Measurements from ENCODE around the gene CCDC69. TPM values are rescaled to one million over a fixed set of nuclear protein-coding genes. Genes with fewer than 3 reads are reported as not detected.

Gene CCDC69
- total and polyA plus RNA-seq, 2 donors (not counting 1 experiment from before 2014, with no cell fraction given), result 58.7 to 125 TPM

- POLR2A ChIA-PET, result no interaction called here
- Mint-ChIP-seq H3K4me3 (peak overlapping the region; percentile 40), H3K4me1 (peaks cover 58% of the 10 kb centered on the region), H3K9me3 (ENCODE audit: insufficient read depth) (no peaks in the 10 kb centered on the region), H3K27me3 (no peaks in the 10 kb centered on the region), H3K27ac (peak overlapping the region; percentile 57)
- no peak for TF ChIP-seq EZH2 (IDR thresholded peaks at IDR 0.05; ENCODE audit: borderline replicate concordance, insufficient read depth, low read depth, low read length, poor library complexity, severe bottlenecking)
- TF ChIP-seq, protein P1, sequence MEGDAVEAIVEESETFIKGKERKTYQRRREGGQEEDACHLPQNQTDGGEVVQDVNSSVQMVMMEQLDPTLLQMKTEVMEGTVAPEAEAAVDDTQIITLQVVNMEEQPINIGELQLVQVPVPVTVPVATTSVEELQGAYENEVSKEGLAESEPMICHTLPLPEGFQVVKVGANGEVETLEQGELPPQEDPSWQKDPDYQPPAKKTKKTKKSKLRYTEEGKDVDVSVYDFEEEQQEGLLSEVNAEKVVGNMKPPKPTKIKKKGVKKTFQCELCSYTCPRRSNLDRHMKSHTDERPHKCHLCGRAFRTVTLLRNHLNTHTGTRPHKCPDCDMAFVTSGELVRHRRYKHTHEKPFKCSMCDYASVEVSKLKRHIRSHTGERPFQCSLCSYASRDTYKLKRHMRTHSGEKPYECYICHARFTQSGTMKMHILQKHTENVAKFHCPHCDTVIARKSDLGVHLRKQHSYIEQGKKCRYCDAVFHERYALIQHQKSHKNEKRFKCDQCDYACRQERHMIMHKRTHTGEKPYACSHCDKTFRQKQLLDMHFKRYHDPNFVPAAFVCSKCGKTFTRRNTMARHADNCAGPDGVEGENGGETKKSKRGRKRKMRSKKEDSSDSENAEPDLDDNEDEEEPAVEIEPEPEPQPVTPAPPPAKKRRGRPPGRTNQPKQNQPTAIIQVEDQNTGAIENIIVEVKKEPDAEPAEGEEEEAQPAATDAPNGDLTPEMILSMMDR (IDR thresholded peaks at IDR 0.05), result no peak
- Histone ChIP-seq H3K4me3 (ENCODE audit: control extremely low read depth in 1 of 5, extremely low read depth in 1 of 5, insufficient read depth in 1 of 5, low read depth in 2 of 5, low read length in 4 of 5) (no peak overlapping the region), H3K27me3 (replicated peaks in 1 of 4; ENCODE audit: control extremely low read depth in 1 of 4, control insufficient read depth in 3 of 4, insufficient read depth in 4 of 4, low read length in 3 of 4) (no peaks in the 10 kb centered on the region), H2AFZ (ENCODE audit: insufficient read depth, low read depth, low read length, poor library complexity, severe bottlenecking) (peak overlapping the region; percentile 13), H4K20me1 (ENCODE audit: control insufficient read depth, insufficient read depth, low read length, poor library complexity, severe bottlenecking) (no peaks in the 10 kb centered on the region), H3K9ac (ENCODE audit: low read length) (no peak overlapping the region), H3K79me2 (ENCODE audit: control insufficient read depth, insufficient read depth, low read length) (peaks cover 95% of the 10 kb centered on the region), H3K9me3 (ENCODE audit: control extremely low read depth in 1 of 3, control insufficient read depth in 2 of 3, insufficient read depth in 1 of 3, low read length in 2 of 3) (no peaks in the 10 kb centered on the region), H3K4me2 (replicated peaks; ENCODE audit: low read depth, low read length, poor library complexity, severe bottlenecking) (peak overlapping the region; percentile 27), H3K36me3 (replicated peaks in 1 of 2; ENCODE audit: control extremely low read depth in 1 of 2, control insufficient read depth in 1 of 2, extremely low read depth in 1 of 2, insufficient read depth in 2 of 2, low read length in 1 of 2) (no peaks in the 10 kb centered on the region), H3K27ac (ENCODE audit: low read length in 2 of 2) (no peak overlapping the region), H3K4me1 (ENCODE audit: control insufficient read depth in 2 of 2, insufficient read depth in 2 of 2, low read length in 2 of 2) (peaks cover 47 to 59% of the 10 kb centered on the region in 2 donors)
- intact Hi-C loops (cut with micrococcal nuclease), result loop anchor here (2.0 to 5.0 kb wide), 3 partner anchors 25 to 287 kb away; partner anchors contain the start of gene SLC36A1
- 66% methylated on average over 2 of the region's 9 CpGs for WGBS (ENCODE audit: insufficient coverage)
- CTCF ChIA-PET, result interaction anchor here (7.8 to 46.2 kb wide), 2 partner anchors 32 to 108 kb away, joined by 33 to 1701 read pairs; no protein-coding TSS in a partner anchor
- ATAC-seq (ENCODE audit: low read depth) (no peak), DNase-seq (no peak)
Measured at GRCh38 chr5:151159649-151160373, 64.1 kb downstream of the CCDC69 start.

DNA sequence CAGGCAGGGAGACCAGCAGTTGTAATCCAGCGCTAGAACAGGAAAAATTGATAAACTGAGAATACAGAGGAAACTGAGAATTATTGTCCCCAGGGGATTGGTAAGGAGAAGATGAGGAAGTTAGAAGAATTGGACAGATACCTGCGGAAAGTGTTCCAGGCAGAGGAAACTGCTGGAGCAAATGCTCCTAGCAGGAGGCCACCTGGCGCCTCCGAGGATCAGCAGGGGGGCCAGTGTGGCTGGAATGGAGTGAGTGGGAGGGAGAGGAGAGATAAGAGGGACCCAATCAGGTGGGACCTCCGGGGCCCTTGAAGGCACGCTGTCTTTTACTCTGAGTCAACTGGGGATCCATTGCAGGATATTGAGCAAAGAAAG is 65.6 kb downstream of the CCDC69 start:
- Mint-ChIP-seq H3K9me3 (ENCODE audit: insufficient read depth) (no peaks in the 10 kb centered on the region), H3K27ac (peak overlapping the region; percentile 97), H3K4me3 (peak overlapping the region; percentile 97), H3K27me3 (no peaks in the 10 kb centered on the region), H3K4me1 (peaks cover 67% of the 10 kb centered on the region)
- Histone ChIP-seq H3K27me3 (replicated peaks in 1 of 4; ENCODE audit: control extremely low read depth in 1 of 4, control insufficient read depth in 3 of 4, insufficient read depth in 4 of 4, low read length in 3 of 4) (no peaks in the 10 kb centered on the region), H3K4me3 (ENCODE audit: control extremely low read depth in 1 of 5, extremely low read depth in 1 of 5, insufficient read depth in 1 of 5, low read depth in 2 of 5, low read length in 4 of 5) (peak overlapping the region; percentile 87 to 93 (median 89)), H3K4me2 (replicated peaks; ENCODE audit: low read depth, low read length, poor library complexity, severe bottlenecking) (peak overlapping the region; percentile 92), H3K27ac (ENCODE audit: low read length in 2 of 2) (peak overlapping the region; percentile 76 to 91), H3K9me3 (ENCODE audit: control extremely low read depth in 1 of 3, control insufficient read depth in 2 of 3, insufficient read depth in 1 of 3, low read length in 2 of 3) (no peaks in the 10 kb centered on the region), H3K79me2 (ENCODE audit: control insufficient read depth, insufficient read depth, low read length) (peaks cover 97% of the 10 kb centered on the region), H3K4me1 (ENCODE audit: control insufficient read depth in 2 of 2, insufficient read depth in 2 of 2, low read length in 2 of 2) (peaks cover 56 to 68% of the 10 kb centered on the region in 2 donors), H3K9ac (ENCODE audit: low read length) (peak overlapping the region; percentile 86), H3K36me3 (replicated peaks in 1 of 2; ENCODE audit: control extremely low read depth in 1 of 2, control insufficient read depth in 1 of 2, extremely low read depth in 1 of 2, insufficient read depth in 2 of 2, low read length in 1 of 2) (peaks cover 0 to 14% of the 10 kb centered on the region in 2 experiments), H4K20me1 (ENCODE audit: control insufficient read depth, insufficient read depth, low read length, poor library complexity, severe bottlenecking) (no peaks in the 10 kb centered on the region), H2AFZ (ENCODE audit: insufficient read depth, low read depth, low read length, poor library complexity, severe bottlenecking) (peak overlapping the region; percentile 82)
- intact Hi-C loops (cut with micrococcal nuclease), result loop anchor here (5.0 kb wide), 2 partner anchors 54 to 289 kb away; partner anchors contain the start of gene SLC36A1
- 5% methylated on average over 6 of the region's 6 CpGs for WGBS (ENCODE audit: insufficient coverage)
- ChIA-PET CTCF (interaction anchor here (1.0 to 46.2 kb wide), 4 partner anchors 31 to 106 kb away, joined by 3 to 1701 read pairs (median 25); no protein-coding TSS in a partner anchor), POLR2A (interaction anchor here (0.9 to 3.0 kb wide), 4 partner anchors 33 to 94 kb away, joined by 3 to 25 read pairs (median 4); partner anchors contain the start of genes CCDC69 and GM2A)
- DNase-seq (peak; percentile 62), ATAC-seq (ENCODE audit: low read depth) (no peak)
- no peak for TF ChIP-seq EZH2 (IDR thresholded peaks at IDR 0.05; ENCODE audit: borderline replicate concordance, insufficient read depth, low read depth, low read length, poor library complexity, severe bottlenecking)
- TF ChIP-seq, protein P1 (IDR thresholded peaks at IDR 0.05), result no peak

Measured in B cell (primary cell).